ENCODE results near the gene HDAC4. TPM values are rescaled to one million over a fixed set of nuclear protein-coding genes. Genes with fewer than 3 reads are reported as not detected.

HDAC4 gene
- total and polyA plus RNA-seq, 5 donors: 7.8 to 29.1 (median 22.5) TPM

- no peak for ATAC-seq
- WGBS: 87% methylated on average over 11 of the region's 11 CpGs
- DNase-seq: no peak
- Histone ChIP-seq H3K27me3 (ENCODE audit: control insufficient read depth, insufficient read depth) (no peaks in the 10 kb centered on the region), H3K9me3 (ENCODE audit: control insufficient read depth, low read length) (no peaks in the 10 kb centered on the region), H3K4me1 (ENCODE audit: control insufficient read depth, insufficient read depth, low read length) (no peaks in the 10 kb centered on the region), H3K27ac (ENCODE audit: low read length) (no peak overlapping the region), H3K4me3 (ENCODE audit: low read length) (no peak overlapping the region)
- intact Hi-C loops (cut with DNase I): no loop called here
Observed at GRCh38 chr2:239424337-239425045, 23.7 kb upstream of the HDAC4 start.

GRCh38 chr2:239423551-239423950 is 22.7 kb upstream of the HDAC4 start:
- ATAC-seq (no peak), DNase-seq (no peak)
- intact Hi-C loops (cut with DNase I): no loop called here
- WGBS: 85% methylated on average over 4 of the region's 4 CpGs
- Histone ChIP-seq H3K9me3 (ENCODE audit: control insufficient read depth, low read length) (no peaks in the 10 kb centered on the region), H3K27me3 (ENCODE audit: control insufficient read depth, insufficient read depth) (no peaks in the 10 kb centered on the region), H3K4me3 (ENCODE audit: low read length) (no peak overlapping the region), H3K4me1 (ENCODE audit: control insufficient read depth, insufficient read depth, low read length) (no peaks in the 10 kb centered on the region), H3K27ac (ENCODE audit: low read length) (no peak overlapping the region)

GRCh38 chr2:239421851-239422250 is 21.0 kb upstream of the HDAC4 start:
- Histone ChIP-seq H3K27me3 (ENCODE audit: control insufficient read depth, insufficient read depth) (no peaks in the 10 kb centered on the region), H3K4me3 (ENCODE audit: low read length) (no peak overlapping the region), H3K9me3 (ENCODE audit: control insufficient read depth, low read length) (no peaks in the 10 kb centered on the region), H3K27ac (ENCODE audit: low read length) (no peak overlapping the region), H3K4me1 (ENCODE audit: control insufficient read depth, insufficient read depth, low read length) (no peaks in the 10 kb centered on the region)
- ATAC-seq (no peak), DNase-seq (no peak)
- intact Hi-C loops (cut with DNase I): no loop called here
- 70% methylated on average over 4 of the region's 4 CpGs for WGBS

- H3K9me3 ChIP-seq (ENCODE audit: control insufficient read depth, low read length): no peaks in the 10 kb centered on the region
- intact Hi-C loops (cut with DNase I): no loop called here
- H3K4me1 ChIP-seq (ENCODE audit: control insufficient read depth, insufficient read depth, low read length): no peaks in the 10 kb centered on the region
- no peaks in the 10 kb centered on the region for H3K27me3 ChIP-seq (ENCODE audit: control insufficient read depth, insufficient read depth)
- no peak overlapping the region for H3K27ac ChIP-seq (ENCODE audit: low read length)
- H3K4me3 ChIP-seq (ENCODE audit: low read length): no peak overlapping the region
- ATAC-seq: no peak
- DNase-seq: no peak
- WGBS: 83% methylated on average over 12 of the region's 12 CpGs
Observed at GRCh38 chr2:239420082-239420481, 19.3 kb upstream of the HDAC4 start.

GRCh38 chr2:239418918-239419317 is 18.1 kb upstream of the HDAC4 start:
- Histone ChIP-seq H3K9me3 (ENCODE audit: control insufficient read depth, low read length) (no peaks in the 10 kb centered on the region), H3K27me3 (ENCODE audit: control insufficient read depth, insufficient read depth) (no peaks in the 10 kb centered on the region), H3K4me1 (ENCODE audit: control insufficient read depth, insufficient read depth, low read length) (no peaks in the 10 kb centered on the region), H3K27ac (ENCODE audit: low read length) (no peak overlapping the region), H3K4me3 (ENCODE audit: low read length) (no peak overlapping the region)
- no peak for DNase-seq
- ATAC-seq: no peak
- intact Hi-C loops (cut with DNase I): no loop called here
- 80% methylated on average over 1 of the region's 1 CpG for WGBS

- Histone ChIP-seq H3K4me1 (ENCODE audit: control insufficient read depth, insufficient read depth, low read length) (no peaks in the 10 kb centered on the region), H3K27me3 (ENCODE audit: control insufficient read depth, insufficient read depth) (no peaks in the 10 kb centered on the region), H3K4me3 (ENCODE audit: low read length) (no peak overlapping the region), H3K27ac (ENCODE audit: low read length) (no peak overlapping the region), H3K9me3 (ENCODE audit: control insufficient read depth, low read length) (peaks cover 5% of the 10 kb centered on the region)
- DNase-seq (no peak), ATAC-seq (no peak)
- intact Hi-C loops (cut with DNase I): no loop called here
- 81% methylated on average over 11 of the region's 11 CpGs for WGBS
Observed at GRCh38 chr2:239412905-239413603, 12.2 kb upstream of the HDAC4 start.

- intact Hi-C loops (cut with DNase I): no loop called here
- peaks cover 5% of the 10 kb centered on the region for H3K9me3 ChIP-seq (ENCODE audit: control insufficient read depth, low read length)
- no peaks in the 10 kb centered on the region for H3K27me3 ChIP-seq (ENCODE audit: control insufficient read depth, insufficient read depth)
- WGBS: 76% methylated on average over 8 of the region's 8 CpGs
- ATAC-seq: no peak
- no peak overlapping the region for H3K4me3 ChIP-seq (ENCODE audit: low read length)
- H3K27ac ChIP-seq (ENCODE audit: low read length): no peak overlapping the region
- no peaks in the 10 kb centered on the region for H3K4me1 ChIP-seq (ENCODE audit: control insufficient read depth, insufficient read depth, low read length)
- no peak for DNase-seq
Observed at GRCh38 chr2:239411549-239412319, 10.9 kb upstream of the HDAC4 start.

- no peak for ATAC-seq
Observed at GRCh38 chr2:239411117-239411516, 10.3 kb upstream of the HDAC4 start.

GRCh38 chr2:239409976-239410375 is 9.2 kb upstream of the HDAC4 start:
- intact Hi-C loops (cut with DNase I): no loop called here
- DNase-seq (no peak), ATAC-seq (peak in 1 of 2 donors; percentile 38)
- no peak overlapping the region for H3K27ac ChIP-seq (ENCODE audit: low read length)
- H3K4me3 ChIP-seq (ENCODE audit: low read length): no peak overlapping the region
- H3K27me3 ChIP-seq (ENCODE audit: control insufficient read depth, insufficient read depth): no peaks in the 10 kb centered on the region
- no peaks in the 10 kb centered on the region for H3K4me1 ChIP-seq (ENCODE audit: control insufficient read depth, insufficient read depth, low read length)
- peaks cover 5% of the 10 kb centered on the region for H3K9me3 ChIP-seq (ENCODE audit: control insufficient read depth, low read length)
- WGBS: 73% methylated on average over 6 of the region's 6 CpGs

More at GRCh38 chr2:239411117-239411516, 10.3 kb upstream of the HDAC4 start:
- DNase-seq: no peak
- Histone ChIP-seq H3K27ac (ENCODE audit: low read length) (no peak overlapping the region), H3K4me1 (ENCODE audit: control insufficient read depth, insufficient read depth, low read length) (no peaks in the 10 kb centered on the region), H3K9me3 (ENCODE audit: control insufficient read depth, low read length) (peaks cover 5% of the 10 kb centered on the region), H3K4me3 (ENCODE audit: low read length) (no peak overlapping the region), H3K27me3 (ENCODE audit: control insufficient read depth, insufficient read depth) (no peaks in the 10 kb centered on the region)
- intact Hi-C loops (cut with DNase I): no loop called here
- 91% methylated on average over 5 of the region's 5 CpGs for WGBS

- no peak overlapping the region for H3K4me3 ChIP-seq (ENCODE audit: low read length)
- intact Hi-C loops (cut with DNase I): no loop called here
Observed at GRCh38 chr2:239407112-239407511, 6.3 kb upstream of the HDAC4 start.

More at GRCh38 chr2:239407112-239407511, 6.3 kb upstream of the HDAC4 start:
- H3K9me3 ChIP-seq (ENCODE audit: control insufficient read depth, low read length): no peaks in the 10 kb centered on the region
- DNase-seq (peak in 1 of 3 donors; percentile 18), ATAC-seq (peak; percentile 35 to 40)
- no peak overlapping the region for H3K27ac ChIP-seq (ENCODE audit: low read length)
- H3K4me1 ChIP-seq (ENCODE audit: control insufficient read depth, insufficient read depth, low read length): no peaks in the 10 kb centered on the region
- no peaks in the 10 kb centered on the region for H3K27me3 ChIP-seq (ENCODE audit: control insufficient read depth, insufficient read depth)
- WGBS: 59% methylated on average over 13 of the region's 13 CpGs

Measured in right cardiac atrium (tissue), 5 donors.